SIG-M5 treated with dmso at 0.1 percent for 504 hours (cell line): ENCODE data around the gene EPM2AIP1.
A peak's percentile ranks its signal among the peaks of the same experiment; 100 is the strongest.
"Not testable (repeated sequence)": the region's sequence is repeated elsewhere in the genome, so short reads cannot be mapped to it uniquely, and the experiment has no call there.

Experiments
- DNase-seq: peaks from one replicate; lab custom pipeline; 2025; ENCODE audit not compliant: unreplicated experiment; lab: John Stamatoyannopoulos, UW

Gene EPM2AIP1

GRCh38 chr3:36992806-36993325 lies at the start of gene EPM2AIP1:
EPM2AIP1 (minus strand) TSS chr3:36993131; CDS start chr3:36993077, 54 bp downstream.
- DNase-seq, result no peak

DNA sequence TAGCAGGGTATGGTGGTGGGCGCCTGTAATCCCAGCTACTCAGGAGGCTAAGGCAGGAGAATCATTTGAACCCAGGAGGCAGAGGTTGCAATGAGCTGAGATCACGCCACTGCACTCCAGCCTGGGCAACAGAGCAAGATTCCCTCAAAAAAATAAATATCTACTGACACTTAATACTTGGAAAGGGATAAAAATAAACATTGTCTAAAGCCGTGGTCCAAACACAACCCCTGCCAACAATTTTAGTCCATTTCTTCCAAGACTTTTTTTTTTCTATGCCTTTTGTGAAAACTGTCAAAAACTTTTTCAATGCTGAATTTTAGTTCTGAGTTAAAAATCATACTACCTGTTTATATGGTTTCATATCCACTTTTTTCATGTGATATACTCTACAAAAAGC lies 49.8 kb upstream of the EPM2AIP1 start:
- DNase-seq, result not testable (repeated sequence)

GRCh38 chr3:37041546-37042195 lies 48.7 kb upstream of the EPM2AIP1 start:
- no peak for DNase-seq

GRCh38 chr3:37040231-37040630 lies 47.3 kb upstream of the EPM2AIP1 start:
- DNase-seq, result no peak

DNA sequence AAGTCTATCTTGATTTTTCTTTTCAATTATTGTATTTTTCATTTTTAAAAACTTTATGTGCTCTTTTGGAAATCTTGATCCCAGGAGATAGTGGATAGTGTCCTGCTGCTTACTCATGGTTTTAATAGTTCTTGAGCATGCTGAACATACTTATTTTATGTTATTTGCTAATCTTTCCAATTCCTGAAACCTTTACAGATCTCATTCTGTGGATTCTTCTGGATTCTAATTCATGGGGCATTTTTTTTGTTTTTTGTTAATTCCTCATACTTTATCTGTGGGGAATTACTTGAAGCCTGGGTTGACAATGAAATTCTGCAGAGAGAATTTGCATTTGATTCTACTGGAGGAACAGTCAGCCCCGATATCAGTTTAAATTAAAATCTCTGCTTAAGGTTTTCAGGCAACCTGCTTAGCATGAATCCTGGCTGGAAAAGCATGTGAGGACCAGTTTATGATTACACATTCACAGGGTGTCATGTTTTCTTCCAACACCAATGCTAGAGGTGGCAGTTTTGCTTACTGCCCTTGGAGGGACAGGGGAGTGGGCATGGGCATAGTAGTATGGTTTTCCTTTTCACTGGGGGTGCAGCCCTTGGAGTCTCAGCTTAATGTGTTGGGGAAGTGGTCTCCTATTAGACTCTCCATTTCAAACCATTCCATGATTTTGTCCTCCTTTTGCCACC lies 46.4 kb upstream of the EPM2AIP1 start:
- no peak for DNase-seq

DNA sequence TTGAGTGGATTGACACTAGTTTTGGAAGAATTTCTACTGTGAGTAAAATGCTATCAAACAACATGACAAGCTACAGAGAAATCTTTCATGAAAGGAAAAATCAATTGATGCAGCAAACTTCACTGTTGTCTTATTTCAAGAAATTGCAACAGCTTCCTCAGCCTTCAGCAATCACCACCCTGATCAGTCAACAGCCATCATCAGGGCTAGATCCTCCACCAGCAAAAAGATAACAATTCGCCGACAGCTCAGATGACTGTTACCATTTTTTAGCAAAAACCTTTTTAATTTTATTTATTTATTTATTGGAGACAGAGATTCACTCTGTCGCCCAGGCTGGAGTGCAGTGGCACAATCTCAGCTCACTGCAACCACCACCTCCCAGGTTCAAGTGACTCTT lies 44.4 kb upstream of the EPM2AIP1 start:
- no peak for DNase-seq

DNA sequence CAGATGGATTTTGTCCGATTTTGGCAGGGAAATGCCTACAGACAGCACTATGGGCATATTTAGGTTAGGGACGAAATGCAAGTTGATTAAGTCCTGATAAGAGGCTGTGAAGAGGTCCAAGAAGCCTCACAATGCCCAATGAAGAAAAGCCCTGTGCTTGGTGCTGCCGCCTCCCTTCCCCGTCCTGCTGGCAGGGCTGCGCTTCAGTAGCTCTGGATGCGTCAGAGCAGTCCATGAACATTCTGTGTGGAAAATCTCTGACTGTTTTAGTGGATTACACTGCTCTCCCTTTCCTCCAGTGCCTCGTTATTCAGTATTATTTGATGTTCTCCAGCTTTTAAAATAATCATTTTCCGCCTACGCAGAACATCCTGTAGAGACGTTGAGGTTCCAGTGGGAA lies 40.0 kb upstream of the EPM2AIP1 start:
- DNase-seq, result no peak

GRCh38 chr3:37031096-37031682 lies 38.3 kb upstream of the EPM2AIP1 start:
- no peak for DNase-seq

GRCh38 chr3:37030588-37030987 lies 37.7 kb upstream of the EPM2AIP1 start:
- no peak for DNase-seq

GRCh38 chr3:37029516-37030163 lies 36.7 kb upstream of the EPM2AIP1 start:
- no peak for DNase-seq

- DNase-seq, result no peak
Observed at GRCh38 chr3:37029111-37029510, 36.2 kb upstream of the EPM2AIP1 start.

GRCh38 chr3:37028329-37028728 lies 35.4 kb upstream of the EPM2AIP1 start:
- no peak for DNase-seq

GRCh38 chr3:37026851-37027250 lies 33.9 kb upstream of the EPM2AIP1 start:
- DNase-seq, result no peak

DNA sequence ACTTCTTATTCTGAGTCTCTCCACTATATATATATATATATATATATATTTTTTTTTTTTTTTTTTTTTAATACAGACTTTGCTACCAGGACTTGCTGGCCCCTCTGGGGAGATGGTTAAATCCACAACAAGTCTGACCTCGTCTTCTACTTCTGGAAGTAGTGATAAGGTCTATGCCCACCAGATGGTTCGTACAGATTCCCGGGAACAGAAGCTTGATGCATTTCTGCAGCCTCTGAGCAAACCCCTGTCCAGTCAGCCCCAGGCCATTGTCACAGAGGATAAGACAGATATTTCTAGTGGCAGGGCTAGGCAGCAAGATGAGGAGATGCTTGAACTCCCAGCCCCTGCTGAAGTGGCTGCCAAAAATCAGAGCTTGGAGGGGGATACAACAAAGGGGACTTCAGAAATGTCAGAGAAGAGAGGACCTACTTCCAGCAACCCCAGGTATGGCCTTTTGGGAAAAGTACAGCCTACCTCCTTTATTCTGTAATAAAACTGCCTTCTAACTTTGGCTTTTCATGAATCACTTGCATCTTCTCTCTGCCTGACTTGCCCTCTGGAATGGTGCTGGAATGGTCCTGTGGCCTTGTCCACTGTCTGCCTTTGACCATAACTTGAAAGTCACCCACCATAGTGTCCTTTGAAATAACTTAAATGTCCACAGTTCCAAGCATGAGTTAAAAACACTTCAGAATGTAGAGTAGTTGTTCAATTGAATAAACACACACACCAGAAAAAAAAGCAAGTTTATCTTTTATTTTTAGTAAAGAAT lies 32.8 kb upstream of the EPM2AIP1 start:
- DNase-seq, result no peak

DNA sequence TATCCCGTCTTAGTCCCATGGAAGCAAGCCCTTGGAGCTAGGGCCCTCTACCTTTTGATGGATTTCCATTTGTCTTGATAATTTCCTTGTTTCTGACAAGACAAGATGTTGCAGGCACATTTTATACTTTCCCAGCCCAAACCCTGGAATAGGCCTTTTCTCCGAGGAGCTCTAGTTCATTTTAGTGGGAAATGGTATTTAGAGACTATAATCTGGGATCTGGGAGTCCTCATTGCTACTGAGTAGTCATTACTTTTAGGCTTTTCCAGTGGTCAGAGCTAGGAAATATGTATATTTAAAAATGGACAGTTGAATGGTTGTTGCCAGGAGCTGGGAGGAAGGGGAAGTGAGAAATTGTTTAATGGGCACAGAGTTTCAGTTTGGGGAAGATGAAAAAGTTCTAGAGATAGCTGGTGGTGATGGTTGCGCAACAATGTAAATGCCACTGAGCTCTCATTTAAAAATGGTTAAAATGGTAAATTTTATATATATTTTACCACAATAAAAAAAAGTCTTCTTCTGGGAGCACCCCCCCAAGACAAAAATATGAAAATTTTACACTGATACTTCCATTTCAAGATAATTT lies 32.0 kb upstream of the EPM2AIP1 start:
- peak; percentile 95 for DNase-seq

- DNase-seq, result no peak
Observed at GRCh38 chr3:37024092-37024491, 31.2 kb upstream of the EPM2AIP1 start.

- DNase-seq, result no peak
Observed at GRCh38 chr3:37017683-37018082, 24.8 kb upstream of the EPM2AIP1 start.

DNA sequence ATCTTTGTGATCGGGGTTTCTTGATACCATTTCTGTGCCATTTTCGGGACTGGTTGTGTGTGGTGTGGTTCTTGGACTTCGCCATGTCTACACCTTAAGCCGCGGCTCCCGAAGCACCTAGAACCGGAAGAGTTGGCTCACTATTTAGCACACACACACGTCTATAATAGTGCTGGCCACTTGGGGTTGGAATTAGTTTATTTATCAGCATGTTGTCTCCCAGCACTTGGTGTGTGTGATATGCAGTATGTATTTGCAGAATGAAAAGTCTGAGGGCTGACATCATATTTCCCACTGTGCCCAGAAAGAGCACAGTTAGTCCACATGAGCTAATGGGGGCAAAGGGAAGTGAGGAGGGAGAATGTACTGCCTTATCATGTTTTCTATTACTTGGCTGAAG lies 24.0 kb upstream of the EPM2AIP1 start:
- no peak for DNase-seq

- DNase-seq, result no peak
Observed at GRCh38 chr3:37015642-37016041, 22.7 kb upstream of the EPM2AIP1 start.

GRCh38 chr3:37014620-37015019 lies 21.7 kb upstream of the EPM2AIP1 start:
- no peak for DNase-seq
